GM15510 (cell line): Measurements from ENCODE around the gene KRTAP21-2.

Experiments used
- POLR2A ChIP-seq: IDR thresholded peaks from 3 replicates; pipeline ENCODE4 v1.6.1; 2011; ENCODE audit warnings: borderline replicate concordance; ENCODE audit not compliant: insufficient read length; ENCODE audit errors: extremely low read depth

The KRTAP21-2 gene

DNA sequence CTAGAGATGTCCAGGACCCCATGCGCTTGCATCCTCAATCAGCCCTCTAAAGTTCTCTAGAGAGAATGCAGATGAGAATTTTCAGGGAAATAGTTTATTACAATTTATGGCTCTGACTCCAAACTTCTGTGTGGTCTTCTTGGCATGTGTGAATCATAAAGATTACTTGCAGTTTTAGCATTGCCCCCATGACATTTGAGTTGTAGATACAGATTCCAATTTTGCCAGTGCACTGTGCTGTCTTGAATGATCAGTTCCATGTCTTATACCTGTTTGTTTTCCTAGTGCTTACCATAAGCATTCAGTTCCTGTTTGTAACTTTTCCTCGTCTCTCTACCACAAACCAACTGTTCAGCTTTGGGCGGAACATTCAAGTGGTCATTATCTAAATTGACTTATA lies 33.3 kb downstream of the KRTAP21-2 start:
- no peak for TF ChIP-seq POLR2A

DNA sequence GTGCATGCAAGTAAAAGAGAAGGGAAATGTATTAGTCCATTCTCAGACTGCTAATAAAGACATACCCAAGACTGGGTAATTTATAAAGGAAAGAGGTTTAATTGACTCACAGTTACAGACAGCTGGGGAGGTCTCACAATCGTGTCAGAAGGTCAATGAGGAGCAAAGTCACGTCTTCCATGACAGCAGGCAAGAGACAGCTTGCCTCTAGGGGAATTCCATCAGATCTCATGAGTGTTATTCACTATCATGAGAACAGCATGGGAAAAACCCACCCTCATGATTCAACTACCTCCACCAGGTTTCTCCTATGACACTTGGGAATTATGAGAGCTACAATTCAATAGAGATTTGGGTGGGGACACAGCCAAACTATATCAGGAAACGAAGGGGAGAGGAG lies 36.6 kb downstream of the KRTAP21-2 start:
- TF ChIP-seq POLR2A = no peak

DNA sequence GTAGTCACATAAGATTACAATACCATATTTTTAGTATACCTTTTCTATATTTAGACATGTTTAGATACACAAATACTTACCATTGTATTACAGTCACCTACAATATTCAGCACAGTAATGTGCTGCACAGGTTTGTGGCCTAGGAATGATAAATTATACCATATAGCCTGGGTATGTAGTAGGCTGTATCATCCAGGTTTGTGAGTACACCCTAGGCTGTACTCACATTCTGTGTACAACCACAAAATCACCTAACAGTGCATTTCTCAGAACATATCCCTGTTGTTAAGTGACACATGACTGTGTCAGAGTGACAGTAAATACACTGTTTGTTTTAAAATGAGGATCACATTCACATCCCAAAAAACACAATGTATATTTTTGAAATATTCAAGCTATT lies 39.6 kb downstream of the KRTAP21-2 start:
- TF ChIP-seq POLR2A = no peak
